Measurements from ENCODE around the gene DCTD. TPM values are rescaled to one million over a fixed set of nuclear protein-coding genes. Genes with fewer than 3 reads are reported as not detected.

The DCTD gene
- total RNA-seq = 113 and 139 TPM in 2 replicates

DNA sequence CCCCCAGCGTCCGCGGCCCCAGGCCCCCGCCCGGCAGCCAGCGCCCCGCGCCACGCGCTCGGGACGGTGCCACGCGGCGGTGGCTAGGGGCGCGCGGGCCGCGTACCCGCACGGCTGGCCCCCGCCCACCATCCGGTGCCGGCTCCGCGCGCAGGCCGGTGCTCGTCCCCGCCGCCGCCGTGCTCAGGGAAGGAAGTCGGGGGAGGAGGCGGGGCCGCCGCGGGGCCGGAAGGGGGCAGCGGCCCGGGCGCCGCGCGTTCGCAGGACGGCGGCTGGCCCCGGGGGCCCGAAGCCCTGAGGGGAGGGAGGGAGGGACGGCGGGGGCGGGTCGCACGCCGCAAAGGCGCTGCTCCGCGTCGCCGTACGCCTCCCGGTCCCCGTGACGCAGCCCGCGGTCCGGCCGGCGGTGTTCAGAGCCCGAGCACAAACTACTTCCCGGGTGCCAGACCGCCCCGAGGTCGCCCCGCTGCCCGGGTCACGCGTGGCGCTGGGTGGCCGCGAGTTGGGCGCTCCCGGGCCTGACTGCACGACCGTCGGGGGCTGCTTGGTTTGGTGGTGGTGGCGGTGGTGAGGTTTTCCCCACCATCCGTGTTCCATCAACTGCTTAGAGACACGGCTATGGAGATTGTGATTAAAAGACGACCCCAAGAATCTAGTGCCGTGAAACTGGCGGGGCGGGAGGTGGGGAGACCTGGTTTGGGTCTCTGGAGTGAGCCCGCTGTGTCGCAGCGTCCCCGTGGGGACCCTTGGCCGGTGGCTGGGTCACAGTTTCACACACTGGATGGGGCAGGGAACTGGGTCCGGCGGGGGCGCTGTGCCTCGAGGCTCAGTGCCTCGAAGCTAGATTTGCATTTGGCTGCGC is at the start of gene DCTD:
Gene DCTD (minus strand): TSS at position 205 of the 862 bp plus-strand sequence. CDS start 1,818 bp downstream, outside the sequence.
- DNase-seq (ENCODE audit: low read depth) = no peak

DNA sequence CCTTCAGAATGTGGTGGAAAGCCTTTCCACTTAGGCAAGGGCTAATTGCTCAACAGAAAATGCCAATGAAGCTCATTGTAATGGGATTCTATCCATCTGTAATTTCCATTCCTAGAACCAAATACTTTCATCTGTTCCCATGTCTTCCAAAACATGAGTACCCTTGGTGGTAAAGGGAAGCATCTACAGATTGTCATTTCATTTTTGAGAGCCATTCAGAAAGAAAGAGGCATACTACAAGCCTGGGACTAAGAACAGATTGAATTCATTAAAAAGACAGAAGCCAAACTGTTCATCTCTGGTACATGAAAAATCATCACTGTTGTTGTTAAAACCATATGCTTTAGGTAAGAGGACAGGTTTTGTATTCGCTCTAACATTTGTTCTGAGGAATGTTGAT is 43.6 kb upstream of the DCTD start:
- no peak for DNase-seq (ENCODE audit: low read depth)

DNA sequence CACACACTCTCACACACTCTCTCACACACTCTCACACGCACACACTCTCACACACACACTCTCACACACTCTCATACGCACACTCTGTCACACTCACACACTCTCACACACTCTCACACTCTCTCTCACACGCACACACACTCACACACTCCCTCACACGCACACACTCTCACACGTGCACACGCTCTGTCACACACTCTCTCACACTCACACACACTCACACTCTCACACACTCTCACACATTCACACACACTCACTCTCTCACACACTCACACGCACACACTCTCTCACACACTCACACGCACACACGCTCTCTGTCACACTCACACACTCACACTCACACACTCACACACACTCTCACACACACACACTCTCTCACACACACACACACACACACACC is 43.0 kb upstream of the DCTD start:
- no peak for DNase-seq (ENCODE audit: low read depth)

GRCh38 chr4:182955411-182955810 is 38.2 kb upstream of the DCTD start:
- no peak for DNase-seq (ENCODE audit: low read depth)

- no peak for DNase-seq (ENCODE audit: low read depth)
Measured at GRCh38 chr4:182944484-182945213, 27.5 kb upstream of the DCTD start.

- DNase-seq (ENCODE audit: low read depth) = no peak
Measured at GRCh38 chr4:182939680-182940079, 22.5 kb upstream of the DCTD start.

- DNase-seq (ENCODE audit: low read depth) = peak; percentile 38
Measured at GRCh38 chr4:182938205-182938645, 21.0 kb upstream of the DCTD start.

- no peak for DNase-seq (ENCODE audit: low read depth)
Measured at GRCh38 chr4:182937268-182938204, 20.4 kb upstream of the DCTD start.

- DNase-seq (ENCODE audit: low read depth) = no peak
Measured at GRCh38 chr4:182932651-182933050, 15.5 kb upstream of the DCTD start.

- no peak for DNase-seq (ENCODE audit: low read depth)
Measured at GRCh38 chr4:182931691-182932345, 14.6 kb upstream of the DCTD start.

DNA sequence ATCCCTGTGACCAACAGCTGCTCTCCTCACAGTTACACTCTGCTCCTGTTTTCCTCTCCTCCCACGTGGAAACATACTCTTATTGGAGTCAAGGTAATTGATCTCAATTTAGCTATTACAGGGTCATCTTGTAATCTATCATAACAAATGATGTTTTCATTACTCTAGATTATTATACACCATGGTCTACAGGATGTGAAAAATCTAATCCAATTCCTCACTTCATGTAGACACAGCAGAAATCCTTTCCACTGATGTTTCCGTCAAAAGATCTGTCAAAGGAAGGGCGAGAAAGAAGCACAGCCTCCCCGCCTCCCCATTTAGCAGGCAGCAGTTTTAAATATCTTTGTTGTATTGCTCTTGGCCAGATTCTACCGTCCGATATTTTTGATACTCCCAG is 13.7 kb upstream of the DCTD start:
- DNase-seq (ENCODE audit: low read depth) = no peak

DNA sequence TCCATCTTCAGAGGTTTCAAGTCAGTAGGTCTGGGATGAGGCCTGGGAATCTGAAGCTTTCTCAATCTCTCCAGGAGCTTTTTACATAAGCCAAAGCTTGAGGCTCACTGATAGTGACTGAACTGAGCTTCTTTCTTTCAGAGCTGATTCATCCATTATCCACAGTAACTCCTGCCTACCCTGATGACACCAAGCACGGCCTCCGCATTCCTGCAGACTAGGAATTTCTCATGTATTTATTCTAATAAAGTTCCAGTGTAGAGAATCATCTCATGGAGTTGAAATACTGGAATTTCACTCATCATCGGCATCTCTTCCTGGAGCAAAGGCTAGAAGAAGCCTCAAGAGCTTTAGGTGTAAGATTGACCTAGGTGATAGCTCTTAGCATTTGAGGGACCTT is 12.1 kb upstream of the DCTD start:
- peak; percentile 83 for DNase-seq (ENCODE audit: low read depth)

GRCh38 chr4:182928061-182928460 is 10.9 kb upstream of the DCTD start:
- DNase-seq (ENCODE audit: low read depth) = no peak

- DNase-seq (ENCODE audit: low read depth) = no peak
Measured at GRCh38 chr4:182927505-182927904, 10.3 kb upstream of the DCTD start.

GRCh38 chr4:182925855-182926254 is 8.7 kb upstream of the DCTD start:
- no peak for DNase-seq (ENCODE audit: low read depth)

- peak; percentile 74 for DNase-seq (ENCODE audit: low read depth)
Measured at GRCh38 chr4:182925298-182925757, 8.1 kb upstream of the DCTD start.

DNA sequence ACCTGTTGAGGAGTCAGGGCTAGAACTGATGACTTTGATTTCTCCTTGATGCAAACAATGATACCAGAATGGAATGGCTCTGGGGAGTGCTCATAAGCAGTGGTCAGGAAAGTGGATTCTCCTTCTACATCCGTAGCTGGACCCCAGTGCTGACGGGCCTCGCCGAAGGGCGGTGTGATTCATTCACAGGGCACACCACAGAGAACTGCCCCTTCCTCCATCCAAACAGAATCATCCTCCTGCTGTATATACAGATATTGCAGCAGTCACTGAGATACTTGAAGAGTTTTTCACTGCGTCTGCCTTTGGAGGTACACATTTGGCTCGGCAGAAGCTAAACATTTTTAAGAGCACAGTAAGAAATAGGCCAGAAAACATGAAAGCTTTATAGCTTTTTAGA is 7.3 kb upstream of the DCTD start:
- DNase-seq (ENCODE audit: low read depth) = no peak

DNA sequence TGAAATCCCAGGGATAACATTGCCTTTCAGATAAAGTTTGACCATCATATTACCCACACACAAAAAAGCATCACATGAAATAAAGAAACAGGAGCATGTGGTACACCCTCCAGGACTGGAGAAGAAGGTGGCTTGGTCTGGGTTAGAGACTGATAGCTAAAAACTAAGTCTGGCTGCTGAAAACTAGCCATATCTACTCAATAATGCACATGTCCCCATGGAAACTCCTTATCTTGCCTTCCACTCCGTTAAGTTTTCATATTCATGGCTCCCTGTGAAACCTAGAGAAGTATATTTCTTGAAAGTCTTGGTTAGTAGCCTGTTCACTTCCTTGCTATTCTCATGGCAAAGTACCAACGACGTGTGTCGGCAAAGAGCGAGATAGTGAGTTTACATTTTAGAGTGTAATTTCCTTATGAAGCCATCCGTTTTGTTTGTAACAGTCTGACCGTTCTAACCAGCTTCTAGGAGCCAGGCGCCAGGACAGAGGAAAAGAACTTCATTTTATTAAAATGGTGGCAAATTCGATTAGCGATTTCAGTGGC is 6.7 kb upstream of the DCTD start:
- no peak for DNase-seq (ENCODE audit: low read depth)

DNA sequence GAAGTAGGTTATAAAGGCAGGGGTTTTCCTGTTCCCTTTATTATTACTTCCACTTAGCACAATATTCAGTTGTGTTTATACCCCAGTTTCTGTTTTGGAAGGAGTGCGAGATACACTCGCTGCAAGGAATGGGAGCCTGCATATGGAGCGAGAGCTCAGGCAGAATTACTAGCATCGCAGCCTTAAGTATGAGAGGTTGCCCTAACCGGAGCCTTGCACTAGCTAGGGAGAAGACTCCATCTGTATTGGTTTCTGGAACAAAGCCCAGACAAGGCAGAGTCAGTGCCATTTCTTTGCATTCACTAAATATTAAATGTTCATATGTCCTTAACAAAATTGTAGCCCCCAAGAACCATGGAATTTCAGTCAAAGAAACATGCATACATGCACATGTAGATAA is 6.2 kb upstream of the DCTD start:
- DNase-seq (ENCODE audit: low read depth) = no peak

- peak; percentile 72 for DNase-seq (ENCODE audit: low read depth)
Measured at GRCh38 chr4:182922501-182923284, 5.5 kb upstream of the DCTD start.
